Loucy (cell line): ENCODE results near the gene AMPH.
"Not testable (repeated sequence)": the region's sequence is repeated elsewhere in the genome, so short reads cannot be mapped to it uniquely, and the experiment has no call there.

Experiments used
- CTCF ChIP-seq: fragments of 200-600 bp; sonication (generic); conservative IDR thresholded peaks from 2 replicates; pipeline ENCODE4 v1.5.1; 2014; ENCODE audit warnings: mild to moderate bottlenecking, antibody characterized with exemption, low read length
- EZH2phosphoT487 ChIP-seq: fragments of 200-600 bp; IDR thresholded peaks from 2 replicates; pipeline ENCODE4 v1.6.1; 2018; ENCODE audit warnings: antibody characterized with exemption, mild to moderate bottlenecking, moderate library complexity, borderline replicate concordance

- not testable (repeated sequence) for TF ChIP-seq CTCF, EZH2phosphoT487
Observed at GRCh38 chr7:38359071-38359601, 272.0 kb downstream of the AMPH start.
